ENCODE results near the gene YJEFN3. TPM values are rescaled to one million over a fixed set of nuclear protein-coding genes. Genes with fewer than 3 reads are reported as not detected.

The YJEFN3 gene
- polyA plus RNA-seq, 1 donor (not counting 4 experiments of a cell fraction or from before 2014, with no cell fraction given): 1.2 TPM

DNA sequence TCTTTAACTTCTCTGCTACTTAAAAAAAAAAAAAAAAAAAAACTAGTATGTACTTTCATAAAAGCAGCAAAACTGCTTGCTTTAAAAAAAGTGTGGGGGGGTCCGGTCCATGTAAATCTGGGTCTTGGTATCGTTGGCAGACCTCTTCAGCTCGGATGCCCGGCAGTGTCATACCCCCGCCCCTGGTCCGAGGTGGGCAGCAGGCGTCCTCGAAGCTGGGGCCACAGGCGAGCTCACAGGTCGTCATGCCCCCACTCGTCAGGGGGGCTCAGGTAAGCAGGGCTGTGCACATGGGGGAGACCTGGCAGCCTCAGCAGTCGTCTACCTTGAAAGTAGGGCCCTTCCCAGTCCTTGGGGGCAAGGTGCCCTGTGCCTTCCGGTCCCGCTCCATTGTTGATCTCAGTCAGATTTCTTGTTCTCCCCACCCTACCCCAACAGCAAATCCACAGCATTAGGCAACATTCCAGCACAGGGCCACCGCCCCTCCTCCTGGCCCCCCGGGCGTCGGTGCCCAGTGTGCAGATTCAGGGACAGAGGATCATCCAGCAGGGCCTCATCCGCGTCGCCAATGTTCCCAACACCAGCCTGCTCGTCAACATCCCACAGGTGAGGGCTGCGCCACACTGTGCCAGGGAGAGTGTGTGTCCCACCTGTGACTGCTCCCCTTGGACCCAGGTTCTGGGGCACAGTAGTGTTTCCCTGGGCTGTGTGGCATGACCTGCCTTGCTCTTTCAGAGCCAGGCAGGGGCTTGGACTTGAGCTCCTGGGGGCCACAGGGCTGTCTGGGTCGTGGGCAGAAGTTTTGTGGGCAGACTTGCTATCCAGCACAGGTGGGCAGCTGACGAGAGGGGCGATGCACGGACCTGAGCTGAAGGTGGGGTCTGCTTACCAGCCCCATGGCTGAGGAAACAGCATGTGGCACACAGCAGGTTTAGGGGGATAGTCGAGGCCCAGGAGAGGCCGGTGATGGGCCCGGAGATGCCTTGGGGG, 32.8 kb upstream of the YJEFN3 start:
- TF ChIP-seq, protein P1, sequence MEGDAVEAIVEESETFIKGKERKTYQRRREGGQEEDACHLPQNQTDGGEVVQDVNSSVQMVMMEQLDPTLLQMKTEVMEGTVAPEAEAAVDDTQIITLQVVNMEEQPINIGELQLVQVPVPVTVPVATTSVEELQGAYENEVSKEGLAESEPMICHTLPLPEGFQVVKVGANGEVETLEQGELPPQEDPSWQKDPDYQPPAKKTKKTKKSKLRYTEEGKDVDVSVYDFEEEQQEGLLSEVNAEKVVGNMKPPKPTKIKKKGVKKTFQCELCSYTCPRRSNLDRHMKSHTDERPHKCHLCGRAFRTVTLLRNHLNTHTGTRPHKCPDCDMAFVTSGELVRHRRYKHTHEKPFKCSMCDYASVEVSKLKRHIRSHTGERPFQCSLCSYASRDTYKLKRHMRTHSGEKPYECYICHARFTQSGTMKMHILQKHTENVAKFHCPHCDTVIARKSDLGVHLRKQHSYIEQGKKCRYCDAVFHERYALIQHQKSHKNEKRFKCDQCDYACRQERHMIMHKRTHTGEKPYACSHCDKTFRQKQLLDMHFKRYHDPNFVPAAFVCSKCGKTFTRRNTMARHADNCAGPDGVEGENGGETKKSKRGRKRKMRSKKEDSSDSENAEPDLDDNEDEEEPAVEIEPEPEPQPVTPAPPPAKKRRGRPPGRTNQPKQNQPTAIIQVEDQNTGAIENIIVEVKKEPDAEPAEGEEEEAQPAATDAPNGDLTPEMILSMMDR (optimal IDR thresholded peaks at IDR 0.05 in 1 of 3, IDR thresholded peaks at IDR 0.05 in 1 of 3, conservative IDR thresholded peaks at IDR 0.05 in 1 of 3; ENCODE audit: extremely low read depth in 1 of 3, insufficient read depth in 2 of 3, low read length in 3 of 3): no peak
- TF ChIP-seq EZH2 (IDR thresholded peaks at IDR 0.05; ENCODE audit: low read length): no peak
- Histone ChIP-seq H3K27ac (ENCODE audit: control insufficient read depth, insufficient read depth, low read length) (no peak overlapping the region), H3K36me3 (ENCODE audit: control insufficient read depth in 2 of 2, extremely low read depth in 1 of 2, insufficient read depth in 2 of 2, low read length in 2 of 2) (peaks cover 40 to 51% of the 10 kb centered on the region in 2 experiments), H3K4me1 (ENCODE audit: control insufficient read depth, extremely low read depth, insufficient read depth, low read length) (no peaks in the 10 kb centered on the region), H3K9me3 (ENCODE audit: control insufficient read depth, low read depth, low read length) (no peaks in the 10 kb centered on the region), H2AFZ (ENCODE audit: control insufficient read depth, low read length) (no peak overlapping the region), H4K20me1 (ENCODE audit: control insufficient read depth, extremely low read depth, insufficient read depth, low read length) (no peaks in the 10 kb centered on the region), H3K4me3 (ENCODE audit: control insufficient read depth in 2 of 3, extremely low read depth in 1 of 3, insufficient read depth in 2 of 3, low read depth in 1 of 3, low read length in 3 of 3) (no peak overlapping the region), H3K9me1 (ENCODE audit: control insufficient read depth, extremely low read depth, insufficient read depth, low read length) (no peaks in the 10 kb centered on the region), H3K9ac (ENCODE audit: control insufficient read depth, extremely low read depth, insufficient read depth, low read length) (no peak overlapping the region), H3K4me2 (ENCODE audit: control insufficient read depth, extremely low read depth, insufficient read depth, low read depth, low read length) (no peak overlapping the region), H3K79me2 (ENCODE audit: control insufficient read depth, insufficient read depth, low read length) (peaks cover 38% of the 10 kb centered on the region), H3K27me3 (ENCODE audit: control insufficient read depth, extremely low read depth, insufficient read depth, low read length) (no peaks in the 10 kb centered on the region)
- no peak for FAIRE-seq
- dilution Hi-C loops (cut with MboI; ENCODE audit: extremely low pct_ligation_motif_present, low sequenced_read_pairs): no loop called here
- no peak for DNase-seq (ENCODE audit: low read depth, low spot score)

DNA sequence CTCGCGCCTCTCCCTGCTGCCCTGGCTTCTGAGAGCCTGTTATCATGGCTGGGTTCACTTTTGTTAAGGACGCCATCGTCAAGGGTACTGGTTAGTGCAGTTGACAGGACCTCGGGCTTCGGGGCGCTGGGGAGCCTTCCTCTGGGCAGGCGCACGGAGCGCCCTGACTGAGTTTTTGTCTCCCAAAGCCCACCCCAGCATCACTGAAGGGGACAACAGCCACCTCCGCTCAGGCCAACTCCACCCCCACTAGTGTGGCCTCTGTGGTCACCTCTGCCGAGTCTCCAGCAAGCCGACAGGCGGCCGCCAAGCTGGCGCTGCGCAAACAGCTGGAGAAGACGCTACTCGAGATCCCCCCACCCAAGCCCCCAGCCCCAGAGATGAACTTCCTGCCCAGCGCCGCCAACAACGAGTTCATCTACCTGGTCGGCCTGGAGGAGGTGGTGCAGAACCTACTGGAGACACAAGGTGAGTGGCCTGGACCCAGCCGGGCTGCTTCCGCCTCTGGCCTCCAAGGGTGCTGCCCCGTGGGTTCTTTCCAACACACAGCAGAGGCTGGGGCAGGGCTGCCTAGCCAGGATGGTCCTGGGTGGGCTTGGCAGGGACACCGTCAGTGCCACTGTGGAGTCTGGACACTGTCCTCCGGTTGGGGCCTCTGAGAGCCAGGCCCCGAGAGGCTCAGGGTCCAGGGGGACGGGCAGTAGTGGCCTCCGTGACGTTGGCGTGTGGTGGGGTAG, 30.3 kb upstream of the YJEFN3 start:
- Histone ChIP-seq H3K4me1 (ENCODE audit: control insufficient read depth, extremely low read depth, insufficient read depth, low read length) (no peaks in the 10 kb centered on the region), H3K9me1 (ENCODE audit: control insufficient read depth, extremely low read depth, insufficient read depth, low read length) (no peaks in the 10 kb centered on the region), H3K4me3 (ENCODE audit: control insufficient read depth in 2 of 3, extremely low read depth in 1 of 3, insufficient read depth in 2 of 3, low read depth in 1 of 3, low read length in 3 of 3) (no peak overlapping the region), H3K27ac (ENCODE audit: control insufficient read depth, insufficient read depth, low read length) (no peak overlapping the region), H3K4me2 (ENCODE audit: control insufficient read depth, extremely low read depth, insufficient read depth, low read depth, low read length) (no peak overlapping the region), H3K9me3 (ENCODE audit: control insufficient read depth, low read depth, low read length) (no peaks in the 10 kb centered on the region), H3K27me3 (ENCODE audit: control insufficient read depth, extremely low read depth, insufficient read depth, low read length) (no peaks in the 10 kb centered on the region), H3K9ac (ENCODE audit: control insufficient read depth, extremely low read depth, insufficient read depth, low read length) (no peak overlapping the region), H2AFZ (ENCODE audit: control insufficient read depth, low read length) (no peak overlapping the region), H3K79me2 (ENCODE audit: control insufficient read depth, insufficient read depth, low read length) (peaks cover 20% of the 10 kb centered on the region), H4K20me1 (ENCODE audit: control insufficient read depth, extremely low read depth, insufficient read depth, low read length) (no peaks in the 10 kb centered on the region), H3K36me3 (ENCODE audit: control insufficient read depth in 2 of 2, extremely low read depth in 1 of 2, insufficient read depth in 2 of 2, low read length in 2 of 2) (peaks cover 43 to 45% of the 10 kb centered on the region in 2 experiments)
- DNase-seq (ENCODE audit: low read depth, low spot score) (no peak), FAIRE-seq (no peak)
- dilution Hi-C loops (cut with MboI; ENCODE audit: extremely low pct_ligation_motif_present, low sequenced_read_pairs): no loop called here
- TF ChIP-seq, protein P1 (optimal IDR thresholded peaks at IDR 0.05 in 1 of 3, IDR thresholded peaks at IDR 0.05 in 1 of 3, conservative IDR thresholded peaks at IDR 0.05 in 1 of 3; ENCODE audit: extremely low read depth in 1 of 3, insufficient read depth in 2 of 3, low read length in 3 of 3): no peak
- no peak for TF ChIP-seq EZH2 (IDR thresholded peaks at IDR 0.05; ENCODE audit: low read length)
